COLO829 (cell line): Measurements from ENCODE around the gene EPS8L2.
"Not testable (repeated sequence)": the region's sequence is repeated elsewhere in the genome, so short reads cannot be mapped to it uniquely, and the experiment has no call there.

Experiments used
- DNase-seq: peaks from one replicate; pipeline ENCODE4 v3.0.0; 2012; ENCODE audit warnings: low spot score

EPS8L2 gene

GRCh38 chr11:726278-727220 is 20.5 kb downstream of the EPS8L2 start:
- no peak for DNase-seq

- no peak for DNase-seq
Measured at GRCh38 chr11:727281-727701, 21.3 kb downstream of the EPS8L2 start.

- DNase-seq, result peak; percentile 73
Measured at GRCh38 chr11:727859-728748, 22.1 kb downstream of the EPS8L2 start.

- DNase-seq, result no peak
Measured at GRCh38 chr11:728901-729491, 23.0 kb downstream of the EPS8L2 start.

GRCh38 chr11:729492-730074 is 23.6 kb downstream of the EPS8L2 start:
- DNase-seq, result peak; percentile 62

- no peak for DNase-seq
Measured at GRCh38 chr11:733072-733471, 27.0 kb downstream of the EPS8L2 start.

GRCh38 chr11:734541-734940 is 28.5 kb downstream of the EPS8L2 start:
- DNase-seq, result not testable (repeated sequence)

- no peak for DNase-seq
Measured at GRCh38 chr11:737366-737765, 31.3 kb downstream of the EPS8L2 start.

- DNase-seq, result not testable (repeated sequence)
Measured at GRCh38 chr11:737899-738298, 31.9 kb downstream of the EPS8L2 start.

- no peak for DNase-seq
Measured at GRCh38 chr11:742156-742546, 36.1 kb downstream of the EPS8L2 start.

GRCh38 chr11:742571-743201 is 36.7 kb downstream of the EPS8L2 start:
- no peak for DNase-seq

GRCh38 chr11:745428-745827 is 39.4 kb downstream of the EPS8L2 start:
- DNase-seq, result no peak

- DNase-seq, result no peak
Measured at GRCh38 chr11:746289-747157, 40.5 kb downstream of the EPS8L2 start.

GRCh38 chr11:747158-748006 is 41.4 kb downstream of the EPS8L2 start, which contains the start of gene TALDO1:
TSS of gene TALDO1 (plus strand) at chr11:747464. CDS start at chr11:747482, 18 bp downstream.
- peak; percentile 75 for DNase-seq

- no peak for DNase-seq
Measured at GRCh38 chr11:748007-748359, 42.0 kb downstream of the EPS8L2 start.

- DNase-seq, result no peak
Measured at GRCh38 chr11:749731-750130, 43.7 kb downstream of the EPS8L2 start.

GRCh38 chr11:760236-760635 is 54.2 kb downstream of the EPS8L2 start:
- DNase-seq, result no peak

GRCh38 chr11:761526-762108 is 55.6 kb downstream of the EPS8L2 start:
- DNase-seq, result no peak

GRCh38 chr11:762421-763072 is 56.5 kb downstream of the EPS8L2 start:
- DNase-seq, result peak; percentile 24
